Liver (tissue), 9 donors: ENCODE data around the gene MAP4K4. TPM values are rescaled to one million over a fixed set of nuclear protein-coding genes. Genes with fewer than 3 reads are reported as not detected.

Experiments used
- DNase-seq: peaks from one replicate; pipeline ENCODE4 v3.0.0-alpha.2; 2017; ENCODE audit warnings: low spot score
- H3K27ac ChIP-seq, 2 donors: one replicate each; pipeline ENCODE4 v1.7.0; 2013; ENCODE audit warnings: inconsistent platforms in 2 of 2, low read length in 2 of 2, control low read depth in 1 of 2, low read depth in 1 of 2, mild to moderate bottlenecking in 1 of 2
- H3K27me3 ChIP-seq, 4 donors: one replicate each; pipeline versions ENCODE4 v1.6.1 to v1.7.0; 2013; ENCODE audit warnings: low read length in 3 of 4, inconsistent platforms in 1 of 4, mild to moderate bottlenecking in 1 of 4, moderate library complexity in 1 of 4; ENCODE audit not compliant: control insufficient read depth in 4 of 4, insufficient read depth in 4 of 4
- H3K36me3 ChIP-seq, 4 donors: one replicate each; pipeline versions ENCODE4 v1.6.1 to v1.7.0; 2013; ENCODE audit warnings: low read length in 3 of 4, mild to moderate bottlenecking in 3 of 4, low read depth in 1 of 4, moderate library complexity in 1 of 4; ENCODE audit not compliant: control insufficient read depth in 4 of 4, insufficient read depth in 3 of 4
- H3K4me1 ChIP-seq, 4 donors: one replicate each; pipeline versions ENCODE4 v1.6.1 to v1.7.0; 2013; ENCODE audit warnings: low read length in 3 of 4, mild to moderate bottlenecking in 3 of 4, moderate library complexity in 1 of 4; ENCODE audit not compliant: control insufficient read depth in 4 of 4, insufficient read depth in 4 of 4
- H3K4me3 ChIP-seq, 3 donors: one replicate each; pipeline versions ENCODE4 v1.6.1 to v1.7.0; 2013; ENCODE audit warnings: low read length in 3 of 3, control low read depth in 1 of 3, low read depth in 1 of 3, mild to moderate bottlenecking in 1 of 3
- H3K9ac ChIP-seq, 2 donors: one replicate each; pipeline ENCODE4 v1.7.0; 2013; ENCODE audit warnings: low read length in 2 of 2, mild to moderate bottlenecking in 2 of 2, moderate library complexity in 2 of 2, control low read depth in 1 of 2, low read depth in 1 of 2
- H3K9me3 ChIP-seq, 4 donors: one replicate each; pipeline versions ENCODE4 v1.6.1 to v1.7.0; 2013; ENCODE audit warnings: low read length in 3 of 4; ENCODE audit not compliant: control insufficient read depth in 4 of 4
- FOXA2 ChIP-seq: IDR thresholded peaks from 2 replicates; pipeline ENCODE4 v1.6.1; 2016; ENCODE audit warnings: antibody characterized with exemption
- GABPA ChIP-seq, 2 donors: IDR thresholded peaks in 1 of 2; conservative IDR thresholded peaks in 1 of 2; 2 replicates each; pipeline ENCODE4 v1.6.1; 2016; ENCODE audit warnings: antibody characterized with exemption in 2 of 2, mild to moderate bottlenecking in 1 of 2, moderate library complexity in 1 of 2
- HNF4A ChIP-seq, 2 donors: conservative IDR thresholded peaks; 2 replicates each; pipeline ENCODE4 v1.6.1; 2016; ENCODE audit warnings: antibody characterized with exemption in 2 of 2, mild to moderate bottlenecking in 2 of 2
- NR2F2 ChIP-seq: IDR thresholded peaks from 2 replicates; pipeline ENCODE4 v1.6.1; 2016; ENCODE audit warnings: antibody characterized with exemption
- RAD21 ChIP-seq, 2 donors: IDR thresholded peaks; 2 replicates each; pipeline ENCODE4 v1.6.1; 2016; ENCODE audit warnings: antibody characterized with exemption in 2 of 2, mild to moderate bottlenecking in 2 of 2
- RXRA ChIP-seq, 2 donors: IDR thresholded peaks; 2 replicates each; pipeline ENCODE4 v1.6.1; 2017 to 2018; ENCODE audit warnings: antibody characterized with exemption in 2 of 2, mild to moderate bottlenecking in 1 of 2
- TAF1 ChIP-seq: conservative IDR thresholded peaks from 2 replicates; pipeline ENCODE4 v1.6.1; 2016; ENCODE audit warnings: antibody characterized with exemption, mild to moderate bottlenecking
- WGBS: extraction: QIAGEN DNeasy Blood & Tissue Kit; methylation state at CpG from one replicate; pipeline ENCODE4 v1.1.7; 2013; 5-methylcytosine and 5-hydroxymethylcytosine counted together
- polyA plus RNA-seq, 2 donors: library from polyadenylated mRNA; stranded (reverse) in 1 of 2; unstranded in 1 of 2; fragments of 200-250 nt in 1 of 2; fragments of >200 nt in 1 of 2; fragmentation: Nextera tagmentation in 1 of 2; extraction: Ambion mirVana in 1 of 2; gene quantifications; one replicate each; pipeline versions ENCODE4 v1.2.1 to v1.2.3, GENCODE V29; 2013 to 2015
- total RNA-seq, 2 donors: library from RNA; depleted of rRNA; stranded (reverse); fragments of >200 nt; gene quantifications; one replicate each; pipeline ENCODE4 v1.2.3, GENCODE V29; 2014
- TF ChIP-seq, protein P1 (sequence below): IDR thresholded peaks from 2 replicates; pipeline ENCODE4 v1.6.1; 2016; ENCODE audit warnings: antibody characterized with exemption
- TF ChIP-seq, protein P2 (sequence below): fragments of 150-350 bp; IDR thresholded peaks from 2 replicates; pipeline ENCODE4 v1.5.1; 2017; ENCODE audit warnings: improper control_type of control experiment, low read depth, low read length; ENCODE audit not compliant: missing input control
- TF ChIP-seq, protein P3 (sequence below): IDR thresholded peaks from 2 replicates; pipeline ENCODE4 v1.6.1; 2016; ENCODE audit warnings: antibody characterized with exemption
- TF ChIP-seq, protein P4 (sequence below): IDR thresholded peaks from 2 replicates; pipeline ENCODE4 v1.6.1; 2016; ENCODE audit warnings: antibody characterized with exemption, mild to moderate bottlenecking
- donor health status: healthy.
- donor health status: healthy.
- donor health status: healthy.
- donor health status: healthy.
- donor health status: healthy.

MAP4K4 gene
- total and polyA plus RNA-seq, 4 donors, result 9.1 to 40.0 (median 23.6) TPM

DNA sequence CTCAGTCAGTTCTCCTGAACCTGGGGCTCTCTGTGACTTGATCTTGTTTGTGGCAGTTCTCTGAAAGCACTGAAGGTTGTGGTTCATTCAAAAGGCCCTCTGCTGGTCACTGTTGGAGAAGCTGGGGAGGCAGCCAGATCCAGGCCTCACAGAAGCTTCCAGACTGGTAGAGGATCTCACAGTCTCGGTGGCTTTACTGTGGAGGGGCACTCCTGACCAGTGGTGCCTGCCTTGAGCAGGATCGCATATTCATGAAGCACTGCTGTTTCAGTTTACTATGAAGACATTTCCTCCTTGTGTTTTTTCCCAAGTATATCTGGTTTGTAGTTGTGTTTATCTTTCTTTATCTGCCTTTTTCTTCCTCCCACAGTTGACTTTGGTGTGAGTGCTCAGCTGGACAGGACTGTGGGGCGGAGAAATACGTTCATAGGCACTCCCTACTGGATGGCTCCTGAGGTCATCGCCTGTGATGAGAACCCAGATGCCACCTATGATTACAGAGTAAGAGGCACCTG lies 133.9 kb downstream of the MAP4K4 start (continued):
- TF ChIP-seq RXRA (IDR thresholded peaks at IDR 0.05), result peak in 1 of 2 donors; percentile 26
- TF ChIP-seq, protein P1, sequence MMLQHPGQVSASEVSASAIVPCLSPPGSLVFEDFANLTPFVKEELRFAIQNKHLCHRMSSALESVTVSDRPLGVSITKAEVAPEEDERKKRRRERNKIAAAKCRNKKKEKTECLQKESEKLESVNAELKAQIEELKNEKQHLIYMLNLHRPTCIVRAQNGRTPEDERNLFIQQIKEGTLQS, result no peak
- TF ChIP-seq, protein P2, sequence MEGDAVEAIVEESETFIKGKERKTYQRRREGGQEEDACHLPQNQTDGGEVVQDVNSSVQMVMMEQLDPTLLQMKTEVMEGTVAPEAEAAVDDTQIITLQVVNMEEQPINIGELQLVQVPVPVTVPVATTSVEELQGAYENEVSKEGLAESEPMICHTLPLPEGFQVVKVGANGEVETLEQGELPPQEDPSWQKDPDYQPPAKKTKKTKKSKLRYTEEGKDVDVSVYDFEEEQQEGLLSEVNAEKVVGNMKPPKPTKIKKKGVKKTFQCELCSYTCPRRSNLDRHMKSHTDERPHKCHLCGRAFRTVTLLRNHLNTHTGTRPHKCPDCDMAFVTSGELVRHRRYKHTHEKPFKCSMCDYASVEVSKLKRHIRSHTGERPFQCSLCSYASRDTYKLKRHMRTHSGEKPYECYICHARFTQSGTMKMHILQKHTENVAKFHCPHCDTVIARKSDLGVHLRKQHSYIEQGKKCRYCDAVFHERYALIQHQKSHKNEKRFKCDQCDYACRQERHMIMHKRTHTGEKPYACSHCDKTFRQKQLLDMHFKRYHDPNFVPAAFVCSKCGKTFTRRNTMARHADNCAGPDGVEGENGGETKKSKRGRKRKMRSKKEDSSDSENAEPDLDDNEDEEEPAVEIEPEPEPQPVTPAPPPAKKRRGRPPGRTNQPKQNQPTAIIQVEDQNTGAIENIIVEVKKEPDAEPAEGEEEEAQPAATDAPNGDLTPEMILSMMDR, result peak; percentile 76

DNA sequence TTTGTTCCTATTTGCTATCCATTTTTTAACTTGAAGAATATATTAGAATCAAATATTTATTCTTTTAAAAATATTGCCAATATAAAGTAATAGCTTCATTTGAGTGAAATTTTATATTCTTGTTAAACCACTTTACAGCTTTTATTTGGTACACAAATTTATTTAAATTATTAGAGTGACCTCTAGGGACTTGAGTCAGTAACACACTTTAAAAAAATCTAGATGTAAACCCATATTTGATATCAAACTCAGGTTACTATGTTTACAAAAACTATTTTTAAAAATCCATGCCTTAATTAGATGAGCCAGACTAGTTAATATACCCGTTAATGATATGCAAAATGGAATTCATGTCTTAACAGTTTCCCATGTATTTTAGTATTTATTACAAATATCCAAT lies 134.6 kb downstream of the MAP4K4 start:
- Histone ChIP-seq H3K27ac (no peak overlapping the region), H3K9me3 (no peaks in the 10 kb centered on the region), H3K4me3 (no peak overlapping the region), H3K27me3 (no peaks in the 10 kb centered on the region), H3K4me1 (peaks cover 0 to 27% (median 16%) of the 10 kb centered on the region in 4 donors), H3K9ac (no peak overlapping the region), H3K36me3 (peaks cover 0 to 36% (median 25%) of the 10 kb centered on the region in 4 donors)
- WGBS, result 70% methylated on average over 1 of the region's 1 CpG
- peak; percentile 49 to 55 for TF ChIP-seq RAD21 (IDR thresholded peaks at IDR 0.05)
- TF ChIP-seq GABPA (IDR thresholded peaks at IDR 0.05 in 1 of 2, conservative IDR thresholded peaks at IDR 0.05 in 1 of 2), result no peak
- no peak for TF ChIP-seq NR2F2
- TF ChIP-seq, protein P3, sequence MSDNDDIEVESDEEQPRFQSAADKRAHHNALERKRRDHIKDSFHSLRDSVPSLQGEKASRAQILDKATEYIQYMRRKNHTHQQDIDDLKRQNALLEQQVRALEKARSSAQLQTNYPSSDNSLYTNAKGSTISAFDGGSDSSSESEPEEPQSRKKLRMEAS, result no peak
- no peak for TF ChIP-seq TAF1
- no peak for TF ChIP-seq HNF4A (conservative IDR thresholded peaks at IDR 0.05)
- no peak for TF ChIP-seq RXRA (IDR thresholded peaks at IDR 0.05)
- TF ChIP-seq, protein P2, result peak; percentile 32
- no peak for TF ChIP-seq FOXA2
- TF ChIP-seq, protein P4, sequence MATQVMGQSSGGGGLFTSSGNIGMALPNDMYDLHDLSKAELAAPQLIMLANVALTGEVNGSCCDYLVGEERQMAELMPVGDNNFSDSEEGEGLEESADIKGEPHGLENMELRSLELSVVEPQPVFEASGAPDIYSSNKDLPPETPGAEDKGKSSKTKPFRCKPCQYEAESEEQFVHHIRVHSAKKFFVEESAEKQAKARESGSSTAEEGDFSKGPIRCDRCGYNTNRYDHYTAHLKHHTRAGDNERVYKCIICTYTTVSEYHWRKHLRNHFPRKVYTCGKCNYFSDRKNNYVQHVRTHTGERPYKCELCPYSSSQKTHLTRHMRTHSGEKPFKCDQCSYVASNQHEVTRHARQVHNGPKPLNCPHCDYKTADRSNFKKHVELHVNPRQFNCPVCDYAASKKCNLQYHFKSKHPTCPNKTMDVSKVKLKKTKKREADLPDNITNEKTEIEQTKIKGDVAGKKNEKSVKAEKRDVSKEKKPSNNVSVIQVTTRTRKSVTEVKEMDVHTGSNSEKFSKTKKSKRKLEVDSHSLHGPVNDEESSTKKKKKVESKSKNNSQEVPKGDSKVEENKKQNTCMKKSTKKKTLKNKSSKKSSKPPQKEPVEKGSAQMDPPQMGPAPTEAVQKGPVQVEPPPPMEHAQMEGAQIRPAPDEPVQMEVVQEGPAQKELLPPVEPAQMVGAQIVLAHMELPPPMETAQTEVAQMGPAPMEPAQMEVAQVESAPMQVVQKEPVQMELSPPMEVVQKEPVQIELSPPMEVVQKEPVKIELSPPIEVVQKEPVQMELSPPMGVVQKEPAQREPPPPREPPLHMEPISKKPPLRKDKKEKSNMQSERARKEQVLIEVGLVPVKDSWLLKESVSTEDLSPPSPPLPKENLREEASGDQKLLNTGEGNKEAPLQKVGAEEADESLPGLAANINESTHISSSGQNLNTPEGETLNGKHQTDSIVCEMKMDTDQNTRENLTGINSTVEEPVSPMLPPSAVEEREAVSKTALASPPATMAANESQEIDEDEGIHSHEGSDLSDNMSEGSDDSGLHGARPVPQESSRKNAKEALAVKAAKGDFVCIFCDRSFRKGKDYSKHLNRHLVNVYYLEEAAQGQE, result no peak
- no peak for DNase-seq
